Limb (tissue), 2 donors: Measurements from ENCODE around the gene SRSF8.
"Not testable (repeated sequence)": the region's sequence is repeated elsewhere in the genome, so short reads cannot be mapped to it uniquely, and the experiment has no call there.

Experiments used
- DNase-seq, 2 donors: peaks; one replicate each; pipeline ENCODE4 v3.0.0-alpha.2; 2016; ENCODE audit errors: extremely low spot score in 2 of 2

SRSF8 gene, protein sequence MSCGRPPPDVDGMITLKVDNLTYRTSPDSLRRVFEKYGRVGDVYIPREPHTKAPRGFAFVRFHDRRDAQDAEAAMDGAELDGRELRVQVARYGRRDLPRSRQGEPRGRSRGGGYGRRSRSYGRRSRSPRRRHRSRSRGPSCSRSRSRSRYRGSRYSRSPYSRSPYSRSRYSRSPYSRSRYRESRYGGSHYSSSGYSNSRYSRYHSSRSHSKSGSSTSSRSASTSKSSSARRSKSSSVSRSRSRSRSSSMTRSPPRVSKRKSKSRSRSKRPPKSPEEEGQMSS

DNA sequence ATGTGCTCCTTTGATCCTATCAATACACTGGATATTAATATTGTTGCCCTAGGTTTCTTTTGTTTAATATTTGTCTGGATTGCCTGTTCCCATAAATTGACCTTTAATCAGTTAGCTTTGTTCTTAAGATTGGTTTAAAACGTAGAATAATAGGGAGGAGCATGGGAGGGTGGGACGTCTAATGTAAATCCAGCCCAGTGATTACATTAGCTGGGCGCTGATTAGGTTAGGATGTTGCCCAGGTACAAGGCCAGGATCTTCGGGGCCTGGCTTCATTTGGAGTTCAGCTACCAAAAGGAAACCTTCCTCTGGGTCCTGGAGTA lies at the start of gene SRSF8:
TSS of gene SRSF8 (plus strand) at position 204 of the 323 bp plus-strand sequence. CDS start 308 bp downstream, outside the sequence.
- DNase-seq = no peak

GRCh38 chr11:95021468-95021867 lies 45.3 kb upstream of the SRSF8 start:
- not testable (repeated sequence) for DNase-seq

DNA sequence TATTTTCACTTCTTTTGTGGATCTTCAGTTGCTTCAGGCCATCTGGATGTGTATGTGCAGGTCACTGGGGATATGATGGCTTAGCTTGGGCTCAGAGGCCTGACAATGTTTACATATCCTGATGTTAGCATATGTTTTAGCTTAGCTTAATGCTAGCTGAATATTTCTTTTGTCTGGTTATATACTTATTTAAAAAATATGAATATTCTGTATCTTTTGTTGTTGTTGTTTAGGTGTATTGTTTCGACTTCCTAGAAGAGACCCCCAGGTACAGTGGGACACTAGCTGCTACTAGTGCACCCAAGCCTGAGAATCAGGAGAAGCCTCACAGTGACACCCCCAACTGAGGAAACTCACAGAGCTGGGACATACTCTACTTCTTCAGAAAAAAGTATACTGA lies 41.8 kb upstream of the SRSF8 start, which contains the start of gene KDM4E:
TSS of gene KDM4E (plus strand) at position 301 of the 400 bp plus-strand sequence. CDS start 300 bp downstream, outside the sequence.
- no peak for DNase-seq

DNA sequence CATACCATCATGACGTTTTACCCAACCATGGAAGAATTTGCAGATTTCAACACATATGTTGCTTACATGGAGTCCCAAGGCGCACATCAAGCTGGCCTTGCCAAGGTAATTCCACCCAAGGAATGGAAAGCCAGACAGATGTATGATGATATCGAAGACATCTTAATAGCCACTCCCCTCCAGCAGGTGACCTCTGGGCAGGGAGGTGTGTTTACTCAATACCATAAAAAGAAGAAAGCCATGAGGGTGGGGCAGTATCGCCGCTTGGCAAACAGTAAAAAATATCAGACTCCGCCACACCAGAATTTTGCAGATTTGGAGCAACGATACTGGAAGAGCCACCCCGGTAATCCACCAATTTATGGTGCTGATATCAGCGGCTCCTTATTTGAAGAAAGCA lies 41.1 kb upstream of the SRSF8 start:
- not testable (repeated sequence) for DNase-seq

- no peak for DNase-seq
Observed at GRCh38 chr11:95028357-95028756, 38.4 kb upstream of the SRSF8 start.

DNA sequence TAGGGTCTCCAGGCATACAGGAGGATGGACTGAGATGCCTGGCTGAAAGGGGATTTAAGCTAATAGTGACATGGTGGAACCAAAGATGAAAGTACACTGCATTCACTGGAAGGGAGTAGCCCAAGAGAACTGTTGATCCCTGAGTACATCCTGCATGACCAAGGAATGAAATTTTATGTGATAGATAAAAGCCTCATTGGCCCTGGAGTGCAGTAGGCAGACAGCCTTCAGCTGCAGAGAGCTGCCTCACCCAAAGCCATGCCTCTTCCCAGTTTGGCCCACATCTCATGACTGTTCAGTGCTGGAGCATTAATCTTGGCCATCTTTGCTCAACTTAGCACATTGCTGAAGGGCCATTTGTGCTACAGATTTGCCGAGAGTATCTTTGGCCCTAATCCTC lies 33.7 kb upstream of the SRSF8 start:
- DNase-seq = no peak

- DNase-seq = no peak
Observed at GRCh38 chr11:95035316-95035715, 31.4 kb upstream of the SRSF8 start.

GRCh38 chr11:95037356-95038035 lies 29.2 kb upstream of the SRSF8 start:
- peak in 1 of 2 donors; percentile 45 for DNase-seq

DNA sequence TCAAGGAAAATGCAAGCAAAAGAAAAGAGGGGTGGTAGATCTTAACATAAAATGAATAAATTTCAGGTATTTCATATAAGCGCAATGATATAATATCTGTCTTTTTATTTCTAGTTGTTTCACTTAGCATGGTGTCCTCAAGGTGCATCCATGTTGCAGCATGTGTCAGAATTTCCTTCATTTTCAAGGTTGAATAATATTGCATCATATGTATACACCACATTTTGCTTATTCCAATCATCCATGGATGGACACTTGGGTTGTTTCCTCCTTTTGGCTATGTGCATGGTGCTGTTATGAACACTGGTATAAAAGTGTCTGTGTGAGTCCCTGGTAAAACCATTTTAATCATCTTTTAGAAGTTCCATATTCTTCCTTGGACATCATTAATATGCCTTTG lies 24.5 kb upstream of the SRSF8 start:
- no peak for DNase-seq

DNA sequence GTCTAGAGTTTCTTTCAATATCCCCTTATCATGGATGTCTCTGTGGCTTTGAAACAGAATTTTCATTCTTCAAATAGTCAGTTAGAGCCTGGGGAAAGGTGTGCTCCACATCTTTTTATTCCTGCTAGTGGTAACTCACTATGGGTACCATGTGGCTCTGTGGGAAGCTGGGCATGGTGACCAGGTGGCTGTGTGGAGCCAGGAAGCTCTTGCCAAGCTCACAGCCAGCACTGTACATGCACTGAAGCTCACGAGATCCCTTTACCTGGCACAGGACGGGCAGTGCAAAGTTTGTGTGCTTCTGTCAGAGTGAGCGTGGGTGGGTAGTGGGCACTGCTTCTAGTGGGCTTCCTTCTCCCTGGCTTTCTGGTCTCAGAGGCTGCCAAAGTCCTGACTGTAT lies 23.8 kb upstream of the SRSF8 start:
- DNase-seq = no peak

GRCh38 chr11:95044010-95044409 lies 22.7 kb upstream of the SRSF8 start:
- DNase-seq = no peak

- no peak for DNase-seq
Observed at GRCh38 chr11:95045812-95046211, 20.9 kb upstream of the SRSF8 start.

- DNase-seq = not testable (repeated sequence)
Observed at GRCh38 chr11:95049122-95049521, 17.6 kb upstream of the SRSF8 start, which contains the start of gene KDM4F. TSS of gene KDM4F (plus strand) at chr11:95049422.

GRCh38 chr11:95050595-95051202 lies 16.0 kb upstream of the SRSF8 start:
- no peak for DNase-seq

DNA sequence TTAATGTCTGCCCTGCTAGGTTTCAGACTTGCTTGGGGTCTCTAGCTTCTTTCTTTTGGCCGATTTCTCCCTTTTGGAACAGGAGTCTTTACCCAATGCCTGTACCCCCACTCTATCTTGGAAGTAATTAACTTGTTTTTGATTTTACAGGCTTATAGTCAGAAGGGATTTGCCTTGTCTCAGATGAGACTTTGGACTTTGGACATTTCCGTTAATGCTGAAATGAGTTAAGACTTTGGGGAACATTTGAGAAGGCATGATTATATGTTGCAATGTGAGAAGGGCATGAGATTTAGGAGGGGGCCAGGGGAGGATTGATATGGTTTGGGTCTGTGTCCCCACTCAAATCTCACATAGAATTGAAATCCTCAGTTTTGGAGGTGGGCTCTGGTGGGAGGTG lies 12.4 kb upstream of the SRSF8 start:
- no peak for DNase-seq

DNA sequence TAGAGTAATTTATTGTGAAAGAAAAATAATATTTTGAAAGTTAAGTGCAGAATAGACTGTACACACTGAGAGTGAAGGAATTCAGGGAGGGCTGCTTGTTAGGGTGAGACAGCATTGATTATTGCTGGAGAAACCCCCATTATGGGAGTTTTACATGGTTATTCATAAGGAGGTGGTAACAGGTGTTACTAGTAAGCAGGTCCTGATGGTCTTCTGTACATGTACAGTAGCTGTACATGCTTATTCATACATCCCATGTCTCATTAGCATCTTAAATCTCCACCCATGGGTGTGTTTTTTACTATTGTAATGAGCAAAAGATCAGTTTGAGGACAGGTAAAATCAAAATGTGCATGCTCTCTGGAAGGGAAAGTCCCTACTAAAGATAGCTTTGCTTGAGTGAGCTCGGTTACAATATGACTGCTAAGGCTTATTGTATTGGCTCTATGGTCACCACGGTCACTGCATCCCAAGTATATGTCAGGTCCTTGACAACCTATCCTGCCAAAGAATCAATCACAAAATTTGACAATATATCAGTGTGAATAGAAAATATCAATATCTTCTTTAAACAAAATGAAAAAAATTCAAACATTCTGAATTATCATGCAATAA lies 11.3 kb upstream of the SRSF8 start:
- DNase-seq = no peak

DNA sequence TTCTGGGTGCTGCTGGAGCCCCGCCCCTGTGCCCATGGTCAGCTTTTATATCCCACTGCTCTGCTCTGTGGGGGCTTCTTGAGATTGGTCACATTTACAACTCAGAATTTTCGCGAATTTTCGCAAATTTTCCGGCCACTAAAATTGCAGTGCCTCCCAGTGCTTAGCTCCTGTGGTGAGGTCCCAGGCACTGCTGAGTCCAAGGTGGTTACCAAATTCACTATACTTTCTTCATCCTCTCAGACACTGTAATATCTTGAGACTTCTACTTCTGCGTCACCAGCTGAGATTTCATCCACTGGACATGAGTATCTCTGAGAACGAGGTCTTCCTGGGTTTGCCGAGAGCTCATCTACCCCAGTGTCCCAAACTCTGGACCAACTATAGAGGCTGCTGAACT lies 8.8 kb upstream of the SRSF8 start:
- no peak for DNase-seq

DNA sequence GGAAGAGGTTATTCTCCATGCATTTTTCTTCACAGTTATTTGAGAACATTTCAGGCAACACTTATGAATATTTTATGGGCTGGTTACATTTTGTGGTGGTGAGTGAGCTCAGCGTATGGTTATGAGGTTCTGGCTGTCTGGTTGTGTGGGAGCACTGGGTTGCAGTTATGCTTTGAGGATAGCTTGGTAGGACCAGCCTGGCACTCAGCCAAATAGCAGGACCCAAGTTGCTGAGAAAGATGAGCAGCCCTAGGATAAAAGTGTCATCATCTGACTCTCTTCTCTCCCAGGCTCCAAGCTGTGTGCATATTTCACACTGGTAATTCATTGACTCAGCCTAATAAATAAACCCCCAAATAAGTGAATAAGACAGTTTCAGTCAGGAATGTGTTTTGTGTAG lies 8.1 kb upstream of the SRSF8 start:
- no peak for DNase-seq

GRCh38 chr11:95059046-95059445 lies 7.7 kb upstream of the SRSF8 start:
- DNase-seq = no peak

- no peak for DNase-seq
Observed at GRCh38 chr11:95065336-95065735, 1.4 kb upstream of the SRSF8 start.

- DNase-seq = peak; percentile 77 to 90
Observed at GRCh38 chr11:95067039-95067840, 521 bp downstream of the SRSF8 start.
